HEK293T (cell line): ENCODE data around the gene GTPBP10.
"Not testable (repeated sequence)": the region's sequence is repeated elsewhere in the genome, so short reads cannot be mapped to it uniquely, and the experiment has no call there.

Experiments used
- CTCF ChIA-PET: fragments of 350-600 bp; formaldehyde crosslinking; extraction: SDS; loops from one replicate; lab custom pipeline; 2021; ENCODE audit warnings: antibody characterized with exemption, inconsistent platforms; lab: Yijun Ruan, JAX
- POLR2A ChIA-PET: fragments of 350-600 bp; formaldehyde crosslinking; extraction: SDS; loops from one replicate; lab custom pipeline; 2020; ENCODE audit warnings: antibody characterized with exemption, inconsistent platforms; lab: Yijun Ruan, JAX
- DNase-seq: peaks from one replicate; pipeline ENCODE4 v3.0.0; 2012; ENCODE audit warnings: mixed read lengths; ENCODE audit errors: extremely low spot score
- ARNT ChIP-seq: fragments of 450-650 bp; IDR thresholded peaks from 2 replicates; pipeline ENCODE4 v1.6.1; 2017; ENCODE audit warnings: mild to moderate bottlenecking
- BHLHE40 ChIP-seq: fragments of 450-650 bp; IDR thresholded peaks from 2 replicates; pipeline ENCODE4 v1.6.1; 2016; ENCODE audit warnings: mild to moderate bottlenecking, moderate library complexity, borderline replicate concordance
- CTBP1 ChIP-seq: fragments of 450-650 bp; IDR thresholded peaks from 2 replicates; pipeline ENCODE4 v1.6.1; 2016; ENCODE audit warnings: borderline replicate concordance
- ELF4 ChIP-seq: fragments of 450-650 bp; IDR thresholded peaks from 2 replicates; pipeline ENCODE4 v1.6.1; 2017; ENCODE audit warnings: antibody characterized with exemption
- FOXA1 ChIP-seq: fragments of 450-650 bp; IDR thresholded peaks from 2 replicates; pipeline ENCODE4 v1.6.1; 2016; ENCODE audit warnings: mild to moderate bottlenecking
- FOXK2 ChIP-seq: fragments of 450-650 bp; IDR thresholded peaks from 2 replicates; pipeline ENCODE4 v1.6.1; 2016; ENCODE audit warnings: mild to moderate bottlenecking
- FOXM1 ChIP-seq: fragments of 450-650 bp; IDR thresholded peaks from 2 replicates; pipeline ENCODE4 v1.6.1; 2017; ENCODE audit warnings: mild to moderate bottlenecking, borderline replicate concordance
- HDGF ChIP-seq: fragments of 450-650 bp; IDR thresholded peaks from 2 replicates; pipeline ENCODE4 v1.6.1; 2017; ENCODE audit warnings: antibody characterized with exemption, borderline replicate concordance
- L3MBTL2 ChIP-seq: fragments of 450-650 bp; conservative IDR thresholded peaks from 2 replicates; pipeline ENCODE4 v1.6.1; 2016; ENCODE audit warnings: mild to moderate bottlenecking
- LEF1 ChIP-seq: fragments of 450-650 bp; IDR thresholded peaks from 2 replicates; pipeline ENCODE4 v1.6.1; 2017; ENCODE audit warnings: mild to moderate bottlenecking, borderline replicate concordance
- NFRKB ChIP-seq: fragments of 450-650 bp; IDR thresholded peaks from 2 replicates; pipeline ENCODE4 v1.6.1; 2016; ENCODE audit warnings: mild to moderate bottlenecking, moderate library complexity
- SP1 ChIP-seq: fragments of 450-650 bp; IDR thresholded peaks from 2 replicates; pipeline ENCODE4 v1.6.1; 2017
- SUZ12 ChIP-seq: fragments of 450-650 bp; IDR thresholded peaks from 2 replicates; pipeline ENCODE4 v1.6.1; 2016; ENCODE audit warnings: mild to moderate bottlenecking
- TARDBP ChIP-seq: fragments of 450-650 bp; IDR thresholded peaks from 2 replicates; pipeline ENCODE4 v1.6.1; 2016
- ZNF384 ChIP-seq: fragments of 450-650 bp; IDR thresholded peaks from 2 replicates; pipeline ENCODE4 v1.6.1; 2016
- TF ChIP-seq, protein P1 (sequence below): fragments of 450-650 bp; IDR thresholded peaks from 2 replicates; pipeline ENCODE4 v1.6.1; 2016

The GTPBP10 gene

DNA sequence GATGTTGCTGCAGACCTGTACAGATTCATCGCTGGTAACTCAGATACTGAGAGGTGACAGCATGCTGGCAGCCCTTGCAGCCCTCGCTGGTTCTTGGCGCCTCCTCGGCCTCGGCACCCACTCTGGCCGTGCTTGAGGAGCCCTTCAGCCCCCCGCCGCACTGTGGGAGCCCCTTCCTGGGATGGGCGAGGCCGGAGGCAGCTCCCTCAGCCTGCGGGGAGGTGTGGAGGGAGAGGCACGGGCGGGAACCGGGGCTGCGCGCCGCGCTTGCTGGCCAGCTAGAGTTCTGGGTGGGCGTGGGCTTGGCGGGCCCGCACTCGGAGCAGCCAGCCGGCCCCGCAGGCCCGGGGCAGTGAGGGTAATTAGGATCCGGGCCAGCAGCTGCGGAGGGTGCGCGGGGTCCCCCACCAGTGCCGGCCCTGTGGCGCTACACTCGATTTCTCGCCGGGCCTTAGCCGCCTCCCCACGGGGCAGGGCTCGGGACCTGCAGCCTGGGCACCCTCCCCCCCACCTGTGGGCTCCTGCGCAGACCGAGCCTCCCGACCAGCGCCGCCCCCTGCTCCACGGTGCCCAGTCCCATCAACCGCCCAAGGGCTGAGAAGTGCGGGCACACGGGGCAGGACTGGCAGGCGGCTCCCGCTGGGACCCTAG, 12.2 kb upstream of the GTPBP10 start:
- no peak for DNase-seq
- POLR2A ChIA-PET, result no interaction called here
- CTCF ChIA-PET, result no interaction called here
- no peak for TF ChIP-seq FOXM1
- TF ChIP-seq NFRKB, result no peak

GRCh38 chr7:90334926-90335325, 11.6 kb upstream of the GTPBP10 start:
- CTCF ChIA-PET, POLR2A ChIA-PET, DNase-seq: not testable (repeated sequence)

DNA sequence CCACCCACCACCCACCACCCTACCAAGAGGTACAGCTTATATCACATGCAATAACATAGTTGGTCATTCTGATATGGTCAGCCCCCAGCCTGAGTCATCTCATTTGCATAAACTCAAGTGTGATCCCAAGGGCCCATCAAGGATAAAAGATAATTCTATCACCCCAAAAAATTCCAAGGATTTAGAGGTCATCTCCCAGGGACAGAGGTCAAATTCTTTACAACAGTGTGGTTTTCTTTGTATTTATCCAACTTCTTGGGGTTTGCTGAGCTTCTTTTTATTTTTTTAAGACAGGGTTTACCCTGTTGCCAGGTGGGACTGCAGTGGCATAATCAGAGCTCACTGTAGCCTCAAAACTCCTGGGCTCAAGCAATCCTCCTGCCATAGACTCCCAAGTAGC, 9.4 kb upstream of the GTPBP10 start:
- DNase-seq, result no peak
- CTCF ChIA-PET, result no interaction called here
- POLR2A ChIA-PET, result interaction anchor here (0.9 kb wide), 1 partner anchor 9 kb away, joined by 6 read pairs; no protein-coding TSS in a partner anchor

GRCh38 chr7:90345016-90345415, 1.5 kb upstream of the GTPBP10 start:
- ChIA-PET CTCF (no interaction called here), POLR2A (interaction anchor here (1.2 kb wide), 1 partner anchor 8 kb away, joined by 6 read pairs; no protein-coding TSS in a partner anchor)
- no peak for TF ChIP-seq SUZ12
- no peak for TF ChIP-seq ELF4
- TF ChIP-seq CTBP1, result no peak
- no peak for TF ChIP-seq TARDBP
- no peak for DNase-seq

More for the DNA sequence above, 9.4 kb upstream of the GTPBP10 start:
- TF ChIP-seq FOXM1 (no peak), BHLHE40 (no peak), ELF4 (no peak), ZNF384 (no peak), HDGF (no peak), LEF1 (no peak), TARDBP (no peak), FOXA1 (no peak), SP1 (no peak), FOXK2 (no peak)

- DNase-seq, result no peak
- ChIA-PET CTCF (interaction anchor here (0.6 to 0.8 kb wide), 3 partner anchors 24 to 38 kb away, joined by 3 to 10 read pairs (median 3); partner anchors contain the start of gene FAM237B), POLR2A (interaction anchor here (0.6 to 1.2 kb wide), 2 partner anchors 9 to 68 kb away, joined by 3 to 6 read pairs; no protein-coding TSS in a partner anchor)
- TF ChIP-seq NFRKB, result no peak
- no peak for TF ChIP-seq ELF4
- TF ChIP-seq HDGF, result no peak
- no peak for TF ChIP-seq FOXA1
- no peak for TF ChIP-seq BHLHE40
- TF ChIP-seq TARDBP, result no peak
- TF ChIP-seq, protein P1, sequence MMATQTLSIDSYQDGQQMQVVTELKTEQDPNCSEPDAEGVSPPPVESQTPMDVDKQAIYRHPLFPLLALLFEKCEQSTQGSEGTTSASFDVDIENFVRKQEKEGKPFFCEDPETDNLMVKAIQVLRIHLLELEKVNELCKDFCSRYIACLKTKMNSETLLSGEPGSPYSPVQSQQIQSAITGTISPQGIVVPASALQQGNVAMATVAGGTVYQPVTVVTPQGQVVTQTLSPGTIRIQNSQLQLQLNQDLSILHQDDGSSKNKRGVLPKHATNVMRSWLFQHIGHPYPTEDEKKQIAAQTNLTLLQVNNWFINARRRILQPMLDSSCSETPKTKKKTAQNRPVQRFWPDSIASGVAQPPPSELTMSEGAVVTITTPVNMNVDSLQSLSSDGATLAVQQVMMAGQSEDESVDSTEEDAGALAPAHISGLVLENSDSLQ, result no peak
- no peak for TF ChIP-seq FOXM1
- TF ChIP-seq CTBP1, result no peak
- TF ChIP-seq ZNF384, result no peak
- TF ChIP-seq LEF1, result no peak
- no peak for TF ChIP-seq SUZ12
- TF ChIP-seq SP1, result no peak
- no peak for TF ChIP-seq FOXK2
- TF ChIP-seq L3MBTL2, result no peak
- TF ChIP-seq ARNT, result no peak
Measured at GRCh38 chr7:90345595-90346335, 751 bp upstream of the GTPBP10 start.

DNA sequence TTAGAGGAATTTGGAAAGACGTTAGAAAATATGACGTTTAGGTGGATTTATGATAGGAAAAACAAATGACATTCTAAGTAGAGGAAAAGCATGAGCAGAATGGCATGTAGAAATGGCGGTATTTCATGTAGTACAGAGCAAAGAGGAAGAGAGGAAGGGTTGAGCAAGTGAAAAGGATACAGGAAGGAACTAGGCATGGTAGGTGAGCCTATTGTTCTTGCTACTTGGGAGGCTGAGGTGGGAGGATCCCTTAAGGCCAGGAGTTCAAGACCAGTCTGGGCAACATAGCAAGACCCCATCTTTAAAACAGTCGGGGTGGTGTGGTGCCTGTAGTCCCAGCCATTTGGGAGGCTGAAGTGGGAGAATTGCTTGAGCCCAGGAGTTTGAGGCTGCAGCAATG, 1.2 kb downstream of the GTPBP10 start:
- POLR2A ChIA-PET, result no interaction called here
- no peak for DNase-seq
- no peak for TF ChIP-seq ELF4
- no peak for TF ChIP-seq BHLHE40
- no peak for TF ChIP-seq HDGF
- no peak for TF ChIP-seq FOXM1
- no peak for TF ChIP-seq ZNF384
- TF ChIP-seq NFRKB, result no peak
- no peak for TF ChIP-seq CTBP1
- no peak for TF ChIP-seq LEF1
- TF ChIP-seq FOXA1, result no peak
- TF ChIP-seq, protein P1, result no peak
- TF ChIP-seq SP1, result no peak
- no peak for TF ChIP-seq FOXK2
- TF ChIP-seq TARDBP, result no peak
- no peak for TF ChIP-seq ARNT
- no peak for TF ChIP-seq SUZ12
- no peak for TF ChIP-seq L3MBTL2
- CTCF ChIA-PET, result no interaction called here

DNA sequence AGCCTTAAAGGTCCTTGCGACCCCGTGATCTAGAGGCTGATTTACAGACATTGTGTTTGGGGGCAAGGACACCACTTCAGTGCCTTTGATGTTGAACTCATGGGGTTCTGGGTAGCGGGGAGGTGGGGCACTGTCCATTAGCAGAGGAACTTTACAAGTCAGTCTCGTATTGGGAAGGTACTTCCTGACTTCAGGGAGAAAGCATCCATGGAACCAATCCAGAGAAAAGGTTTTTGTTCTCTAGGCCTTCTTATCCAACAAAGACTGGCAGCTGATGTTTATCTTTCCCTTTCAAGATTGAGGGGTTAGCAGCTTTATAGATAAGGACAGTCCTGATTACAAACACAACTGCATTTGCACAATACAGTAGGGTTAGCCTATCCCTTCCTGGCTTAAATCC, 2.8 kb downstream of the GTPBP10 start:
- ChIA-PET POLR2A (no interaction called here), CTCF (no interaction called here)
- no peak for TF ChIP-seq L3MBTL2
- no peak for TF ChIP-seq SP1
- no peak for TF ChIP-seq CTBP1
- TF ChIP-seq TARDBP, result no peak
- no peak for TF ChIP-seq BHLHE40
- no peak for TF ChIP-seq ARNT
- TF ChIP-seq NFRKB, result no peak
- no peak for TF ChIP-seq FOXM1
- TF ChIP-seq ZNF384, result no peak
- no peak for TF ChIP-seq FOXA1
- TF ChIP-seq LEF1, result no peak
- TF ChIP-seq SUZ12, result no peak
- TF ChIP-seq, protein P1, result no peak
- no peak for TF ChIP-seq FOXK2
- no peak for TF ChIP-seq HDGF
- no peak for TF ChIP-seq ELF4
- DNase-seq, result no peak

DNA sequence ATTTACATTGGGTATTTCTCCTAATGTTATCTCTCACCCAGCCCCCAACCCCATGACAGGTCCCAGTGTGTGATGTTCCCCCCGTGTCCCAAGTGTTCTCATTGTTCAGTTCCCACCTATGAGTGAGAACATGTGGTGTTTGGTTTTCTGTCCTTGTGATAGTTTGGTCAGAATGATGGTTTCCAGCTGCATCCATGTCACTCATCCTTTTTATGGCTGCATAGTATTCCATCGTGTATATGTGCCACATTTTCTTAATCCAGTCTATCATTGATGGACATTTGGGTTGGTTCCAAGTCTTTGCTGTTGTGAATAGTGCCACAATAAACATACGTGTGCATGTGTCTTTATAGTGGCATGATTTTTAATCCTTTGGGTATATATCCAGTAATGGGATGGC, 3.5 kb downstream of the GTPBP10 start:
- CTCF ChIA-PET, result not testable (repeated sequence)

More for the DNA sequence above, 3.5 kb downstream of the GTPBP10 start:
- DNase-seq, POLR2A ChIA-PET: not testable (repeated sequence)
